Hindlimb muscle (tissue), 1 donor: ENCODE results near the gene RAPGEF2. TPM values are rescaled to one million over a fixed set of nuclear protein-coding genes. Genes with fewer than 3 reads are reported as not detected.
"Not testable (repeated sequence)": the region's sequence is repeated elsewhere in the genome, so short reads cannot be mapped to it uniquely, and the experiment has no call there.

Source experiments
- DNase-seq: peaks from one replicate; pipeline ENCODE4 v3.0.0-alpha.2; 2013
- polyA plus RNA-seq: library from polyadenylated mRNA; unstranded; fragments of 120-200 nt; gene quantifications from one replicate; pipeline ENCODE4 v1.2.1, GENCODE V29; 2013; ENCODE audit not compliant: insufficient read length

Gene RAPGEF2
- polyA plus RNA-seq, 1 donor: 27.6 TPM

GRCh38 chr4:159282944-159283343 lies 180.1 kb downstream of the RAPGEF2 start:
- no peak for DNase-seq

DNA sequence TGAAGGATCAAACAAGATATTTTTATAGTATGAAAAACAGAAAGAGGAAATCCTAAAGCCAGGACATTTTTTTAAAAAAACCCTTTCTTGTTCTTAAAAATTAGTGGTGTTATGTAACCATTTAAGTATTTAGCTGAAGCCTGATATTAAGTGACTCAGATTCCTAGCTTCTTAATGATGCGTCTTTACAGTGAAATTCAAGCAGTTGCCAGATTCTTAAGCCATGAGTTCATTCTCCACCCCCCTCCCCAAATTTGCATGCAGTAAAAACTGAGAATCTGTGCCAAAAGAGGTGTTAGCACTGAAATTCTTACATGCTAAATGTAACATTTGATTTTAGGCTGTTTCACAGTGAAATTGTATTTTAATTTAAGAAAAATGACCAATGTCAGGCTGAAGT lies 180.8 kb downstream of the RAPGEF2 start:
- DNase-seq: no peak

GRCh38 chr4:159284113-159284512 lies 181.2 kb downstream of the RAPGEF2 start:
- DNase-seq: no peak

DNA sequence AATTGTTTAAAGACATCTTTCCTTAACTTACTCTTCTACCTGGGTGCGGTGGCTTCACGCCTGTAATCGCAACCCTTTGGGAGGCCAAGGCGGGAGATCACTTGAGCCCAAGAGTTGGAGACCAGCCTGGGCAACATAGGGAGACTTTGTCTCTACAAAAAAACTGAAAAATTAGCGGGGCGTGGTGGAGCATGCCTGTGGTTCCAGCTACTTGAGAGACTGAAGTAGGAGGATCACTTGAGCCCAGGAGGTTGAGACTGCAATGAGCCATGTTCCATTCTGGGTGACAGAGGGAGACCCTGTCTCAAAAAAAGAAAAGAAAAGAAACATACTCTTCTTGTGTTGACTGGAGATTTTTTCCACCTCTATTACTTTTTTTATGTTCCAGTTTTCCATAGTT lies 181.9 kb downstream of the RAPGEF2 start:
- DNase-seq: no peak

DNA sequence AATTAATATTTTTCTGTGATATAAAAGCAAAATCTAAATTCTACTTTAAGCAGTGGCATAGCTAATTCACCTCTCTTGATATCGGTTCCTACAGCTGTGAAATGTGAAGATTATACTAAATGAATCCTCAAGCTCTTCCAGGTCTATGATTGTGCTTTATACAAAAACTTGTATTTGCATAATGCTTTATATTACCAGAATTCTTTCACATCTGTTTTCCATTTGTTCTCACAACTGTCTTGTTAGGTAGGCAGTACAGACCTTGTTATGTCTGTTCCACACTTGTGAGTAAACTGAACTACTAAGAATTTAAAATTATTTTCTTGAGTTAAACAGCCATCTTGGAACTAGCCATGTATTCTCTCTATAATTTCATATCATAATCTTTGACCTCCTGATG lies 184.9 kb downstream of the RAPGEF2 start:
- DNase-seq: no peak

DNA sequence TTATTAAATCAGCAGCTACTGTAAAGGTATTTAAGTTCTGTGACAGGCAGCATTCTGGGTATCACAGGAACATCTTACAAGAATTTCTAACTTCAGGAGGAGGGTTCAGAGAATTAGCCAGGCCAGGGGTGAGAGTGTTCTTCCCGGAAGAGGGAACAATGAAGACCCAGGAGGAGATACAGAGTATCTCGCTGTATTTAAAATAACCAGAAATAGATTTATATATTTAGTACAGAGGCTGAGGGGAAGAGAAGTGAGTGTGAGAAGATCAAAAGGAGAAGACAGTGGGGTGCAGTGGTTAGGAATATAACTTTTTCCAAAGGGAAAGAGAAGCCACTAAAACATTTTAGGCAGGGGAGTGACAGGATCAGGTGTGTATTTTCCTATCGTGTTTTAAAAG lies 186.8 kb downstream of the RAPGEF2 start:
- no peak for DNase-seq

DNA sequence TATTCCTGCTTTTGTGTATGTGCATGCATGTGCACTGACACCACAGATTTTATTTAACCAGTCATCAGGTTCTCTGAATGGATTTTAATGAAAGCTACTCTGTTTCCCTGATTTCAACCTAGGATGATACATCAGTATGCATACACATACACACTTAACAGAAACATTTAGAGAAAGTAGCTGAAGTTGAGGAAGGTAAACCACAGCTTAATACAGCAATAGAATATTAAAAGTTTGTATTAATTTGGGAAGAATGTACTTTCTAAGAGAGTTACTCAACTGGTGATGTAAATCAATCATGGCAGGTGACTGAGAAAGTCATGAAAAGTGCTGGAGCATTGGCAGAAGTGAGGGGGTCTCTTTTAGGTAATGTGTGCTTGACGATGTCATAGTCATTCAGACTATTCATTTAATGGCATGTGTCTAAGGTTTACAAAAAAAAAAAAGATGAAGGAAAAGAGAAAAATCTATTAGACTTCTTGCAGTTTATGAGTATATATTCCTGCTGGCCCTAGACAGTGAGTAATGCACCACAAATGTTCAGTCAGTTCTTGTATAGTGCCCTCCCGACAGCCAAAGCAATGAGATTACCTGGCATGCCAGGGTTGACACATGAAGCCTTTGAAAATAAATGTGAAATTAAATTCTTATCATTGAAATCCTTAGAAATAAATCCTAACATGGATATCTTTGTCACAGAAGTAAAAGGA lies 187.6 kb downstream of the RAPGEF2 start:
- no peak for DNase-seq

DNA sequence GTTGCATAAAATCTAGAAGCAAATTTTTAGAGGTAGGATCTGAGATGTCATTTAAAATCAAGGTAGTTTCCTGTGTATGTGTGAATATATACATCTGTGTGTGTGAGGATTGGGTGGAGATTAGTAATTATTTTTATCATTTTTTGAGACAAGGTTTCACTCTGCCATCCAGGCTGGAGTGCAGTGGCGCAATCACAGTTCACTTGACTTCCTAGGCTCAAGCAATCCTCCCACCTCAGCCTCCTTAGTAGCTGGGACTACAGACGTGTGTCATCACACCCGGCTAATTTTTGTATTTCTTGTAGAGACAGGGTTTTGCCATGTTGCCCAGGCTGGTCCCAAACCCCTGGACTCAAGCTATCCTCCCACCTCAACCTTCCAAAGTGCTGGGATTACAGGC lies 188.3 kb downstream of the RAPGEF2 start:
- no peak for DNase-seq

DNA sequence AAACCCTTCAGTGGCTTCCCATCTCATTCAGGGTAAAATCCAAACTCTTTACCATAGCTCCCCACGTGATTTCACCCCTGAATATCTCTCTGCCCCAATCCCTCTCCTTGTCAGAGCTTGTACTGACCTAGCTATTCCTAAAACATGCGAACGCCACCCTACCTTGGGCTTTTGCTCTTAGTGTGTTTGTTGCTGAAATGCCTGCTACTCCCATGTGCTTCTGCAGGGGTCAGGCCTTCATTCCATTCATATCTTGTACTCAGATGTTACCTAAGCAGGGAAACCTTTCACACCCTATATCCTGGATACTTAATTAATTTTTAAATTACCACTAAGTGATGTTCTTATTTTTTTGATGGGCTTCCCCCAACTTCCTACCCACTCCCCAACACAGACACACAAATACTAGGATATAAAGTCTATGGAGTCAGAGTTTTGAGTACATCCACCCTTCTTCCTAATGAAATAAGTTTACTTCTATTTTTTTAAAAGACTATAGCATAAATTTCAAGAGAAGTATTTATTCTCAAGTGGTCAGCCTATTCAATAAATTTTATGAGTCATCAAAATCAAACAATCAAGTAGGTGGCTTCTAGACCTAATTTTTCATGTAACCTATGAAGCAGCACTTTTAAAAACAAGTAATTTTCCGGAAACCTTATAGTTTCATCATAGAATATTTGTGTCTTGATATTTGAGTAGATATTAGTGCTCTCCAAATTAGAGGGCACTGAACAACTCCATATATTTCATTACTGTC lies 189.4 kb downstream of the RAPGEF2 start:
- no peak for DNase-seq

GRCh38 chr4:159293811-159294515 lies 191.1 kb downstream of the RAPGEF2 start:
- no peak for DNase-seq

DNA sequence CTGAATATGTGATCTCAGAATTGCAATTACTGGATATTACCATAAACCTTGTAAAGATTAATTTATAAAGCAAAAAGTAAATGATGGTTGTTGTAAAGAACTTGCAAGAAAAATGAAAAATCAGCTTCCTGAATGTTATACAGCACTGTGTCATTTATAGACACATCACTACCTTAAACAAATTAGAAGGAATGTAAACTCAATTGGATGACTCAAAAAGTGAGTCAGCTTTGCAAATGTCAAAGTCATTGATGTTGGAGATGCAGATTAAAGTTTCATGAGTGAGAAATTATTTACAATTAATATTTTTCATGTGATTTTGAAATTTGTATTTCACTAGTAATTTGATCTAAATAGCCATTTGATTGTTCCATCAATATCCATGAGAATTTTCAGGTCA lies 193.2 kb downstream of the RAPGEF2 start:
- DNase-seq: no peak

GRCh38 chr4:159297091-159297490 lies 194.2 kb downstream of the RAPGEF2 start:
- no peak for DNase-seq

DNA sequence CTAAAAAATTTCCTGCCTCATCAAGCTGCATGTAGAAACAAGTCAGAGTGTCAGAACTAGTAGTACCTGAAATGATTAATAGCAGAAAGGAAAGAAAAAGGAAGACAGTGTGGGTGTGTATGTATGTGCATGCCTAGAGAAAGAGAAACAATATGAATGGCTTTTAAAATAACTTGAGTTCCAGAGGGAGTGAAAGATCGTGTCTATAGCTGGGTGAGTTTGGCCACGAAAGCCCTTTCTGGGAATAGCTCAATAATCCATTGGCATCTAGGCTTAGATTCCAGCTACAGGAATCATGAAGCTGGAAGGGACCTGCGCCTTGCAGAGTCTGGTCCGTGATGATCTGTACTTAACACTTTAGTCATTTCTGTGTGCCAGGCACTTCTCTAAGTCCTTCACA lies 195.6 kb downstream of the RAPGEF2 start:
- no peak for DNase-seq

- DNase-seq: no peak
Measured at GRCh38 chr4:159303435-159303834, 200.6 kb downstream of the RAPGEF2 start.

GRCh38 chr4:159305129-159305528 lies 202.2 kb downstream of the RAPGEF2 start:
- no peak for DNase-seq

GRCh38 chr4:159307929-159308328 lies 205.1 kb downstream of the RAPGEF2 start:
- DNase-seq: no peak

GRCh38 chr4:159308566-159309340 lies 205.9 kb downstream of the RAPGEF2 start:
- no peak for DNase-seq

- no peak for DNase-seq
Measured at GRCh38 chr4:159312236-159312635, 209.4 kb downstream of the RAPGEF2 start.

- DNase-seq: not testable (repeated sequence)
Measured at GRCh38 chr4:159315879-159316278, 213.0 kb downstream of the RAPGEF2 start.

GRCh38 chr4:159317203-159317602 lies 214.3 kb downstream of the RAPGEF2 start:
- no peak for DNase-seq

DNA sequence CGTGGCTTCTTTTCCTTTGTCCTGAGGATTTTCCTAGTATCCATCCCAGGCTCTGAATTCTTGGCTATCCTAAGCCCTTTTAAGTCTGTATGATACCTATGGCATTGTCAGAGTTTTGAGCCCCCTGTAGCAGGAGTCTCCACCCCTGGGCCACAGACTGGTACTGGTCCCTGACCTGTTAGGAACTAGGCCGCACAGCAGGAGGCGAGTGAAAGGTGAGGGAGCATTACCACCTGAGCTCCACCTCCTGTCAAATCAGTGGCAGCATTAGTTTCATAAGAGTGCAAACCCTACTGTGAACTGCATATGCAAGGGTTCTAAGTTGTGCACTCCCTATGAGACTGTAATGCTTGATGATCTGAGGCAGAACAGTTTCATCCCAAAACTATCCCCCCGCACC lies 216.1 kb downstream of the RAPGEF2 start:
- no peak for DNase-seq

DNA sequence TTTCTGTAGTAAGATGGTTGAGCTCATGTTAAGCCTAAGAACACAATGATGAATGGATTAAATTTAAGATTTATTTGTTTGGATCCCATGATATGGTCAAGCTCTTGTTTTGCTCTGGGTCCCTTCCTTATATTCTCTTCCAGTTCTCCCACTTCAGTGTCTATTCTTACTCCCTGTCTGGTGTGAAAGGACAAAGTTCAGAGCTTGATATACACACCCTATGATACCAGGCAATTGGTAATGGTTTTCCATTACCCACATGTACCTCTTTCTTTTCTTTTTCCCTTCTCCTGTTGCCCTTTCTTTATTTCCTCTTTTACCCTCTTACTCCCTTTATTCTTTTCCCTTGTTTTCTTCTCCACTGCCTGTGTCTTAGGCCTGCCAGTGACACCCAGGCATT lies 223.6 kb downstream of the RAPGEF2 start:
- no peak for DNase-seq

DNA sequence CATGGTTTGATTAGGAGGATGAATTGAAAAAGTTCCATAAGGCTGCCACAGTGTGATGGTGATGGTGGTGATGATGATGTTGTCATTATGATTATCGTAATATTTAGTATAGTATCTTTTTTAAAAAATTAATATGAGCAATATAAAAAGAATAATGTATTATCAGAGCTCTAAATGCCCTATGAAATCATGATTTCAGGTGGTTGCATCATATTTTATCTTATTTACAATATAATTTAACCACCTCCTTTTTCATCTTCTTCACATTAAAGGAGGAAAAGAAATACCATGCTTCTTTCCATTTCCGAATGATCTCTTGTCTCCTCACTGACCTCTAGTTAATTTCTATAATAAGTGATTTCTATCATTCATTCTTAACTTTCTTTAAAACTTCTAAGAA lies 225.9 kb downstream of the RAPGEF2 start:
- no peak for DNase-seq
